ENCODE measurements around the gene GIPC2. TPM values are rescaled to one million over a fixed set of nuclear protein-coding genes. Genes with fewer than 3 reads are reported as not detected.

Gene GIPC2
- total and polyA plus RNA-seq, 10 of the 15 experiments (the other 5 are each of a cell fraction or from before 2014, with no cell fraction given), result 0.03 to 0.23 (median 0.06) TPM; not detected in 2

GRCh38 chr1:78178816-78179215 is 133.1 kb downstream of the GIPC2 start:
- no peak for TF ChIP-seq LARP7 (IDR thresholded peaks at IDR 0.05)
- TF ChIP-seq RCOR1 (conservative IDR thresholded peaks at IDR 0.05; ENCODE audit: low read depth, low read length), result no peak
- TF ChIP-seq SIN3A (IDR thresholded peaks at IDR 0.05; ENCODE audit: low read depth, low read length), result no peak
- TF ChIP-seq USF1 (IDR thresholded peaks at IDR 0.05; ENCODE audit: borderline replicate concordance, extremely low read length, insufficient read depth, low read depth, low read length), result peak; percentile 1
- no peak for TF ChIP-seq RB1 (IDR thresholded peaks at IDR 0.05; ENCODE audit: borderline replicate concordance)
- 41% methylated on average over 4 of the region's 4 CpGs for WGBS (ENCODE audit: insufficient coverage, insufficient replicate concordance, low lambda C conversion rate, missing lambda C conversion rate)
- Histone ChIP-seq H3K36me3 (ENCODE audit: control insufficient read depth in 2 of 2, insufficient read depth in 2 of 2, low read length in 1 of 2) (no peaks in the 10 kb centered on the region), H4K20me1 (ENCODE audit: control insufficient read depth, insufficient read depth) (no peaks in the 10 kb centered on the region), H3K9me3 (replicated peaks; ENCODE audit: control insufficient read depth, insufficient read depth, low read length) (no peaks in the 10 kb centered on the region), H2AFZ (ENCODE audit: control insufficient read depth, low read depth, low read length) (no peak overlapping the region), H3K4me2 (ENCODE audit: control insufficient read depth, insufficient read depth) (no peak overlapping the region), H3K79me2 (ENCODE audit: control insufficient read depth, insufficient read depth, low read length) (no peaks in the 10 kb centered on the region), H3K9ac (ENCODE audit: control insufficient read depth, insufficient read depth, low read length) (no peak overlapping the region), H3K4me3 (no peak overlapping the region), H3K27ac (ENCODE audit: control insufficient read depth, insufficient read depth) (no peak overlapping the region), H3K4me1 (ENCODE audit: control insufficient read depth, insufficient read depth, low read length) (no peaks in the 10 kb centered on the region), H3K27me3 (replicated peaks in 1 of 2; ENCODE audit: control insufficient read depth in 2 of 2, insufficient read depth in 2 of 2, low read length in 1 of 2) (no peaks in the 10 kb centered on the region)
- BruUV-seq (replicated peaks), result no TSS peak
- DNase-seq (ENCODE audit: low read depth, low spot score) (no peak), FAIRE-seq (no peak), ATAC-seq (no peak)
- RAD21 ChIA-PET (ENCODE audit: unreplicated experiment), result no interaction called here
- SMC1A ChIA-PET (ENCODE audit: uncharacterized antibody, unreplicated experiment), result no interaction called here
- in situ Hi-C loops (cut with MboI), result no loop called here
- POLR2A ChIA-PET, result no interaction called here
- intact Hi-C loops (cut with micrococcal nuclease; ENCODE audit: unreplicated experiment), result no loop called here
- CTCF ChIA-PET, result no interaction called here

DNA sequence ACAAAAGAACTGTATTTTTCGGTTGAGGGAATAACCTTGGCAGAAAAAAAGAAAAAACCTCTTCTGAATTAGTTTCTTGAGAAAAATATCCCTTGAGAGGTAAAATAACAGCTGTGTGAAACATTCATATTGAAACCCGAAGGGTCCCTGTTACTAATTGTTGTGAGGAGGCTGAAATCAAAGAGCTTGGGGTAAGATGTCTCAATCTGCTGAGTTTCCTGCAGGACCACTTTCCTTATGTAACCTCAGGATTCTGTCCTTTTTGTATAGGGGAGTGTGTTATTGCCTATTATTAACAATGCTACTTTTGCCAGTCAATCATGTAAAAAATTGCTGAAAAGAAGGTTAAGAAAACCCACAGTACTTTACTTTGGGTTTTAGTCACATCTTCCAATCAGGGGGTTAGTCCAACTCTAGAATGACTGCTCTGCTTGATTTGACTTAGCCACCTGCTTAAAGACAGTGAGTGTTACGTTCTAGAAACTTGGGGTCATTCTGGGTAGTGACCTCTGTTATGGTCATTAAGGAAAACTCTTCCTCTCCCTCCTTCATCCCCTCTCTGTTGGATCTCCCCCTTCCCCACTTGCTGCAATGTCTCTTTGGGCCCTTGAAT is 138.8 kb downstream of the GIPC2 start:
- no TSS peak for BruUV-seq (replicated peaks)
- no peak for FAIRE-seq
- ATAC-seq, result peak; percentile 54
- TF ChIP-seq EGR1 (IDR thresholded peaks at IDR 0.05; ENCODE audit: borderline replicate concordance in 1 of 2, low read depth in 2 of 2, low read length in 2 of 2) (no peak), RUNX3 (IDR thresholded peaks at IDR 0.05; ENCODE audit: low read length) (peak; percentile 17; the same call in 1 of the 2 replicates), ZBTB40 (IDR thresholded peaks at IDR 0.05; ENCODE audit: borderline replicate concordance) (no peak), RCOR1 (conservative IDR thresholded peaks at IDR 0.05; ENCODE audit: low read depth, low read length) (no peak), BCL11A (IDR thresholded peaks at IDR 0.05; ENCODE audit: low read depth, low read length) (peak; percentile 38; the same call in 1 of the 2 replicates), CREB1 (IDR thresholded peaks at IDR 0.05; ENCODE audit: low read depth) (no peak)
- RAD21 ChIA-PET (ENCODE audit: unreplicated experiment), result no interaction called here
- POLR2A ChIA-PET, result no interaction called here
- CTCF ChIA-PET, result no interaction called here
- no peaks in the 10 kb centered on the region for H3K27me3 ChIP-seq (replicated peaks in 1 of 2; ENCODE audit: control insufficient read depth in 2 of 2, insufficient read depth in 2 of 2, low read length in 1 of 2)
- no peaks in the 10 kb centered on the region for H3K4me1 ChIP-seq (ENCODE audit: control insufficient read depth, insufficient read depth, low read length)
- no peak overlapping the region for H3K4me3 ChIP-seq
- H3K27ac ChIP-seq (ENCODE audit: control insufficient read depth, insufficient read depth), result no peak overlapping the region
- H3K9me3 ChIP-seq (replicated peaks; ENCODE audit: control insufficient read depth, insufficient read depth, low read length), result no peaks in the 10 kb centered on the region
- H3K36me3 ChIP-seq (ENCODE audit: control insufficient read depth in 2 of 2, insufficient read depth in 2 of 2, low read length in 1 of 2), result no peaks in the 10 kb centered on the region
- no peak overlapping the region for H3K9ac ChIP-seq (ENCODE audit: control insufficient read depth, insufficient read depth, low read length)
- H3K4me2 ChIP-seq (ENCODE audit: control insufficient read depth, insufficient read depth), result no peak overlapping the region
- WGBS (ENCODE audit: insufficient coverage, insufficient replicate concordance, low lambda C conversion rate, missing lambda C conversion rate), result 0% methylated on average over 1 of the region's 3 CpGs
- H2AFZ ChIP-seq (ENCODE audit: control insufficient read depth, low read depth, low read length), result no peak overlapping the region
- in situ Hi-C loops (cut with MboI), result no loop called here
- intact Hi-C loops (cut with micrococcal nuclease; ENCODE audit: unreplicated experiment), result no loop called here
- SMC1A ChIA-PET (ENCODE audit: uncharacterized antibody, unreplicated experiment), result no interaction called here
- no peaks in the 10 kb centered on the region for H4K20me1 ChIP-seq (ENCODE audit: control insufficient read depth, insufficient read depth)
- no peaks in the 10 kb centered on the region for H3K79me2 ChIP-seq (ENCODE audit: control insufficient read depth, insufficient read depth, low read length)
- no peak for DNase-seq (ENCODE audit: low read depth, low spot score)

Measured in GM12878 (cell line).